T-cell (primary cell): ENCODE measurements around the gene LRP6. TPM values are rescaled to one million over a fixed set of nuclear protein-coding genes. Genes with fewer than 3 reads are reported as not detected.
A peak's percentile ranks its signal among the peaks of the same experiment; 100 is the strongest.

Experiments used
- ATAC-seq, 4 experiments: fragments of 200-7000 bp in 3 of 4; fragments of 150-1000 bp in 1 of 4; cut with Tn5 transposase; replicated peaks in 1 of 4; 1 replicate in 3 of 4; 2 replicates in 1 of 4; pipeline ENCODE4 v1.10.0; 2021; ENCODE audit warnings: moderate library complexity in 3 of 4, mild to moderate bottlenecking in 2 of 4, moderate number of reproducible peaks in 1 of 4
- CTCF ChIA-PET, 2 donors: fragments of 300-600 bp; sonication (Branson Sonifier 250); formaldehyde crosslinking; loops; one replicate each; lab custom pipeline; 2022; ENCODE audit warnings: antibody characterized with exemption in 2 of 2; lab: Charles Lee
- POLR2A ChIA-PET, 2 donors: fragments of 300-600 bp; sonication (Branson Sonifier 250); formaldehyde crosslinking; loops; one replicate each; lab custom pipeline; 2022; ENCODE audit warnings: antibody characterized with exemption in 2 of 2; lab: Charles Lee
- DNase-seq, 35 experiments: peaks; one replicate each; pipeline versions ENCODE4 v3.0.0 to v3.0.0-alpha.2; 2013 to 2023
- H3K27ac ChIP-seq: one replicate; pipeline ENCODE4 v1.5.1; 2013; ENCODE audit warnings: low read length
- H3K27me3 ChIP-seq, 2 experiments: replicated peaks in 1 of 2; 1 replicate in 1 of 2; 2 replicates in 1 of 2; pipeline versions ENCODE4 v1.6.1 to v1.7.0; 2013; ENCODE audit warnings: low read length in 1 of 2, mixed read lengths in 1 of 2; ENCODE audit not compliant: control insufficient read depth in 2 of 2, insufficient read depth in 2 of 2; ENCODE audit errors: extremely low read depth in 1 of 2
- H3K36me3 ChIP-seq, 2 donors: 1 replicate in 1 of 2; 2 replicates in 1 of 2; pipeline versions ENCODE4 v1.6.1 to v1.7.0; 2013; ENCODE audit warnings: low read length in 1 of 2; ENCODE audit not compliant: control insufficient read depth in 2 of 2, insufficient read depth in 1 of 2; ENCODE audit errors: extremely low read depth in 1 of 2
- H3K4me1 ChIP-seq, 2 experiments: 1 replicate in 1 of 2; 2 replicates in 1 of 2; pipeline versions ENCODE4 v1.6.1 to v1.7.0; 2013; ENCODE audit warnings: low read length in 2 of 2, mixed read lengths in 1 of 2; ENCODE audit not compliant: insufficient read depth in 2 of 2, control insufficient read depth in 1 of 2; ENCODE audit errors: extremely low read depth in 1 of 2
- H3K4me3 ChIP-seq, 2 donors: 1 replicate in 1 of 2; 2 replicates in 1 of 2; pipeline versions ENCODE4 v1.5.1 to v1.7.0; 2013; ENCODE audit warnings: mild to moderate bottlenecking in 2 of 2, low read length in 1 of 2, moderate library complexity in 1 of 2; ENCODE audit not compliant: control insufficient read depth in 1 of 2; ENCODE audit errors: extremely low read depth in 1 of 2
- H3K9me3 ChIP-seq: 2 replicates; pipeline ENCODE4 v1.7.0; 2013
- H3K27ac Mint-ChIP-seq, 2 donors: one replicate each; pipeline ENCODE4 v1.8.0; 2020 to 2021; ENCODE audit warnings: mild to moderate bottlenecking in 2 of 2, mixed read lengths in 2 of 2
- H3K27me3 Mint-ChIP-seq, 2 donors: one replicate each; pipeline ENCODE4 v1.8.0; 2021 to 2022; ENCODE audit warnings: mixed read lengths in 2 of 2
- H3K36me3 Mint-ChIP-seq: one replicate; pipeline ENCODE4 v1.8.0; 2021; ENCODE audit warnings: mixed read lengths
- H3K4me1 Mint-ChIP-seq, 3 donors: one replicate each; pipeline ENCODE4 v1.8.0; 2020 to 2022; ENCODE audit warnings: mixed read lengths in 3 of 3, mild to moderate bottlenecking in 1 of 3
- H3K4me3 Mint-ChIP-seq, 3 donors: one replicate each; pipeline ENCODE4 v1.8.0; 2020 to 2022; ENCODE audit warnings: mild to moderate bottlenecking in 3 of 3, mixed read lengths in 3 of 3, moderate library complexity in 3 of 3
- H3K9me3 Mint-ChIP-seq, 3 donors: one replicate each; pipeline ENCODE4 v1.8.0; 2020 to 2022; ENCODE audit warnings: mixed read lengths in 3 of 3
- WGBS: methylation state at CpG from one replicate; pipeline ENCODE4 v1.1.5; 2013; ENCODE audit warnings: missing lambda C conversion rate; ENCODE audit not compliant: insufficient coverage; 5-methylcytosine and 5-hydroxymethylcytosine counted together
- total RNA-seq, 35 experiments: library from RNA in 6 of 35; stranded (reverse) in 6 of 35; fragments of 120-200 nt in 1 of 35; gene quantifications; one replicate each; pipeline versions ENCODE4 v1.2.1 to v1.2.4 and lab custom pipeline; 2013 to 2026

The LRP6 gene
- total RNA-seq, 5 donors from 2014 or later (not counting 1 experiment from before 2014, with no cell fraction given) = 4.9 to 8.7 (median 6.3) TPM

GRCh38 chr12:12281134-12281533, 14.3 kb upstream of the LRP6 start:
- 100% methylated on average over 1 of the region's 1 CpG for WGBS
- ATAC-seq (no peak), DNase-seq (no peak)
- Histone ChIP-seq H3K27me3 (peaks cover 0 to 12% of the 10 kb centered on the region in 2 experiments), H3K9me3 (no peaks in the 10 kb centered on the region), H3K36me3 (no peaks in the 10 kb centered on the region), H3K4me3 (no peak overlapping the region), H3K4me1 (no peaks in the 10 kb centered on the region), H3K27ac (no peak overlapping the region)
- ChIA-PET POLR2A (interaction anchor here (0.7 kb wide), 2 partner anchors 15 to 593 kb away, joined by 3 to 4 read pairs; partner anchors contain the start of gene LRP6 (in 1 of the 2)), CTCF (no interaction called here)
- Mint-ChIP-seq H3K36me3 (peaks cover 3% of the 10 kb centered on the region), H3K27me3 (peaks cover 16% of the 10 kb centered on the region in 2 donors), H3K4me1 (no peaks in the 10 kb centered on the region), H3K9me3 (peaks cover 0 to 16% (median 5%) of the 10 kb centered on the region in 3 donors), H3K4me3 (no peak overlapping the region), H3K27ac (no peak overlapping the region)

GRCh38 chr12:12278899-12279298, 12.1 kb upstream of the LRP6 start:
- CTCF ChIA-PET = no interaction called here
- no peaks in the 10 kb centered on the region for H3K4me1 Mint-ChIP-seq

GRCh38 chr12:12275874-12276273, 9.0 kb upstream of the LRP6 start:
- Mint-ChIP-seq H3K27ac (no peak overlapping the region), H3K4me3 (no peak overlapping the region), H3K36me3 (peaks cover 5% of the 10 kb centered on the region), H3K9me3 (peaks cover 0 to 20% (median 5%) of the 10 kb centered on the region in 3 donors), H3K4me1 (no peaks in the 10 kb centered on the region), H3K27me3 (peaks cover 0 to 2% of the 10 kb centered on the region in 2 donors)
- Histone ChIP-seq H3K27me3 (peaks cover 0 to 2% of the 10 kb centered on the region in 2 experiments), H3K36me3 (no peaks in the 10 kb centered on the region), H3K9me3 (no peaks in the 10 kb centered on the region), H3K4me3 (no peak overlapping the region), H3K27ac (no peak overlapping the region), H3K4me1 (no peaks in the 10 kb centered on the region)
- POLR2A ChIA-PET = no interaction called here
- WGBS = 73% methylated on average over 3 of the region's 6 CpGs
- CTCF ChIA-PET = interaction anchor here in 1 of 2 donors (0.7 kb wide), 1 partner anchor 703 kb away, joined by 3 read pairs; no protein-coding TSS in a partner anchor
- DNase-seq = no peak
- ATAC-seq = no peak

More at GRCh38 chr12:12278899-12279298, 12.1 kb upstream of the LRP6 start:
- H3K36me3 Mint-ChIP-seq = peaks cover 5% of the 10 kb centered on the region
- peaks cover 0 to 20% (median 5%) of the 10 kb centered on the region in 3 donors for H3K9me3 Mint-ChIP-seq
- H3K27me3 Mint-ChIP-seq = peaks cover 14 to 16% of the 10 kb centered on the region in 2 donors
- H3K9me3 ChIP-seq = no peaks in the 10 kb centered on the region
- H3K4me3 Mint-ChIP-seq = no peak overlapping the region
- peaks cover 0 to 5% of the 10 kb centered on the region in 2 experiments for H3K27me3 ChIP-seq
- no peak overlapping the region for H3K4me3 ChIP-seq
- no peaks in the 10 kb centered on the region for H3K36me3 ChIP-seq
- H3K27ac ChIP-seq = no peak overlapping the region
- ATAC-seq (no peak), DNase-seq (no peak)
- POLR2A ChIA-PET = interaction anchor here in 1 of 2 donors (0.5 kb wide), 1 partner anchor 117 kb away, joined by 5 read pairs; no protein-coding TSS in a partner anchor
- H3K27ac Mint-ChIP-seq = no peak overlapping the region
- H3K4me1 ChIP-seq = no peaks in the 10 kb centered on the region
- WGBS = 63% methylated on average over 3 of the region's 4 CpGs

- 72% methylated on average over 2 of the region's 4 CpGs for WGBS
- H3K36me3 ChIP-seq = no peaks in the 10 kb centered on the region
- H3K36me3 Mint-ChIP-seq = peaks cover 5% of the 10 kb centered on the region
- peaks cover 0 to 20% (median 5%) of the 10 kb centered on the region in 3 donors for H3K9me3 Mint-ChIP-seq
- no peak overlapping the region for H3K4me3 Mint-ChIP-seq
- no peak overlapping the region for H3K4me3 ChIP-seq
- DNase-seq (no peak), ATAC-seq (no peak)
- H3K27ac ChIP-seq = no peak overlapping the region
- H3K27me3 ChIP-seq = peaks cover 0 to 2% of the 10 kb centered on the region in 2 experiments
- ChIA-PET POLR2A (no interaction called here), CTCF (no interaction called here)
- H3K4me1 Mint-ChIP-seq = no peaks in the 10 kb centered on the region
- H3K27me3 Mint-ChIP-seq = no peaks in the 10 kb centered on the region
- H3K4me1 ChIP-seq = no peaks in the 10 kb centered on the region
- no peaks in the 10 kb centered on the region for H3K9me3 ChIP-seq
- H3K27ac Mint-ChIP-seq = no peak overlapping the region
These were observed 6.6 kb upstream of the LRP6 start for GRCh38 chr12:12273291-12273957.

GRCh38 chr12:12272869-12273268, 6.0 kb upstream of the LRP6 start:
- peaks cover 0 to 18% (median 5%) of the 10 kb centered on the region in 3 donors for H3K9me3 Mint-ChIP-seq
- H3K27ac Mint-ChIP-seq = peak overlapping the region in 1 of 2 donors; percentile 30
- no peaks in the 10 kb centered on the region for H3K4me1 ChIP-seq
- H3K4me1 Mint-ChIP-seq = peaks cover 0 to 3% (median 0%) of the 10 kb centered on the region in 3 donors
- H3K4me3 ChIP-seq = no peak overlapping the region
- peaks cover 0 to 2% of the 10 kb centered on the region in 2 experiments for H3K27me3 ChIP-seq
- no peaks in the 10 kb centered on the region for H3K27me3 Mint-ChIP-seq
- ATAC-seq = no peak
- no peak overlapping the region for H3K27ac ChIP-seq
- H3K36me3 Mint-ChIP-seq = peaks cover 4% of the 10 kb centered on the region
- H3K4me3 Mint-ChIP-seq = no peak overlapping the region
- H3K36me3 ChIP-seq = no peaks in the 10 kb centered on the region
- no peaks in the 10 kb centered on the region for H3K9me3 ChIP-seq
- POLR2A ChIA-PET = no interaction called here
- DNase-seq = no peak
- CTCF ChIA-PET = no interaction called here

- H3K27ac Mint-ChIP-seq = no peak overlapping the region
- no peak for DNase-seq
- H3K27ac ChIP-seq = no peak overlapping the region
- H3K27me3 ChIP-seq = peaks cover 0 to 22% of the 10 kb centered on the region in 2 experiments
- ATAC-seq = no peak
- ChIA-PET CTCF (interaction anchor here (0.6 kb wide), 2 partner anchors 88 to 275 kb away, joined by 3 read pairs; no protein-coding TSS in a partner anchor), POLR2A (interaction anchor here (0.6 kb wide), 2 partner anchors 508 to 689 kb away, joined by 3 read pairs; no protein-coding TSS in a partner anchor)
- H3K36me3 Mint-ChIP-seq = no peaks in the 10 kb centered on the region
- no peaks in the 10 kb centered on the region for H3K9me3 Mint-ChIP-seq
- no peak overlapping the region for H3K4me3 Mint-ChIP-seq
- WGBS = 90% methylated on average over 4 of the region's 6 CpGs
- H3K4me1 Mint-ChIP-seq = peaks cover 13 to 28% (median 13%) of the 10 kb centered on the region in 3 donors
- peaks cover 2 to 16% of the 10 kb centered on the region in 2 experiments for H3K4me1 ChIP-seq
- no peaks in the 10 kb centered on the region for H3K36me3 ChIP-seq
- H3K4me3 ChIP-seq = no peak overlapping the region
- H3K9me3 ChIP-seq = no peaks in the 10 kb centered on the region
- H3K27me3 Mint-ChIP-seq = peaks cover 0 to 9% of the 10 kb centered on the region in 2 donors
These were observed 3.4 kb upstream of the LRP6 start for GRCh38 chr12:12270226-12270625.
